Stimulated activated CD8-positive, alpha-beta memory T cell treated with anti-CD3 and anti-CD28 coated beads, Interleukin-4, amount 100 ng/mL, for 1 hour (primary cell): Measurements from ENCODE around the gene PHPT1.
"Not testable (repeated sequence)": the region's sequence is repeated elsewhere in the genome, so short reads cannot be mapped to it uniquely, and the experiment has no call there.

ENCODE experiments used
- DNase-seq, 2 donors: peaks; one replicate each; pipeline ENCODE4 v3.0.0-alpha.2; 2020; ENCODE audit warnings: low read depth in 2 of 2, low spot score in 1 of 2

Gene PHPT1

GRCh38 chr9:136849038-136849959 lies at the start of gene PHPT1:
Gene PHPT1, plus strand, starts transcription at chr9:136849409. Its CDS starts 22 bp downstream, at chr9:136849431.
- peak; percentile 87 to 91 for DNase-seq

GRCh38 chr9:136799854-136800657 lies 49.2 kb upstream of the PHPT1 start:
- peak; percentile 86 to 87 for DNase-seq

DNA sequence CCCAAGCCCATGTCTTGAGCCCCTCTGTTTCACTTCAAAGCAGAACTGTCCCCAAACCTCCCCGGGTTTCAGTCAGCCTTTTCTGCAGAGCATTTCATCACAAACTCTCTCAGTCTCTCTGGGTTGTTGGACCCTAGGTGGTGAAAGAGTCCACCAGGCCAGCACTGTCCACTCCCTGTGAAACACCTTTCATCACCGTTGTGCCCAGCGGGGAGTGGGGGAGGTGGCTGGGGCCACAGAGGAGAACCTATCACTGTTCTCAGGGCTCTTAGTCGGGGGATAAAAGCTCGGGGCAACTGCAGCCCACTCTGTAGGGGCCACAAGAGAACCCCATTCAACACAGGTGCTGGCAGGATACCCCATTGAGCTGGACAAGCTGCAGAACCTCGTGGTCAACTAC lies 46.9 kb upstream of the PHPT1 start:
- no peak for DNase-seq

DNA sequence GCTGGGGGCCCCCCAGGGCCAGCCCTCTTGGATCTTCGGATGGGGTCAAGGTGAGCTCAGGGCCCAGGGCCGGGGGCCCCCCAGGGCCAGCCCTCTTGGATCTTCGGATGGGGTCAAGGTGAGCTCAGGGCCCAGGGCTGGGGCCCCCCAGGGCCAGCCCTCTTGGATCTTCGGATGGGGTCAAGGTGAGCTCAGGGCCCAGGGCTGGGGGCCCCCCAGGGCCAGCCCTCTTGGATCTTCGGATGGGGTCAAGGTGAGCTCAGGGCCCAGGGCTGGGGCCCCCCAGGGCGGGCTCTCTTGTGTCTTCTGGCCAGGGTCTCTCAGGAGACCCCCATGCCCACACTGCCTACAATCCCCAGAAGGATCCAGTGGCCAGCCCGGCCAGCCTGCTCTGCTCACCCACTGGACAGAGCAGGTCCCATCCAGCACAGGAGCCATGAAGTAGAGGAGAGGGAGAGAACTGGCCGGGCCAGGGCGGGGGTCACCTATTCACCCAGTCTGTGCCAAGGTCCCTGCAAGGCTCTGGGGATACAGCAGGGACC lies 46.1 kb upstream of the PHPT1 start:
- not testable (repeated sequence) for DNase-seq

- no peak for DNase-seq
Observed at GRCh38 chr9:136803551-136804508, 45.4 kb upstream of the PHPT1 start.

DNA sequence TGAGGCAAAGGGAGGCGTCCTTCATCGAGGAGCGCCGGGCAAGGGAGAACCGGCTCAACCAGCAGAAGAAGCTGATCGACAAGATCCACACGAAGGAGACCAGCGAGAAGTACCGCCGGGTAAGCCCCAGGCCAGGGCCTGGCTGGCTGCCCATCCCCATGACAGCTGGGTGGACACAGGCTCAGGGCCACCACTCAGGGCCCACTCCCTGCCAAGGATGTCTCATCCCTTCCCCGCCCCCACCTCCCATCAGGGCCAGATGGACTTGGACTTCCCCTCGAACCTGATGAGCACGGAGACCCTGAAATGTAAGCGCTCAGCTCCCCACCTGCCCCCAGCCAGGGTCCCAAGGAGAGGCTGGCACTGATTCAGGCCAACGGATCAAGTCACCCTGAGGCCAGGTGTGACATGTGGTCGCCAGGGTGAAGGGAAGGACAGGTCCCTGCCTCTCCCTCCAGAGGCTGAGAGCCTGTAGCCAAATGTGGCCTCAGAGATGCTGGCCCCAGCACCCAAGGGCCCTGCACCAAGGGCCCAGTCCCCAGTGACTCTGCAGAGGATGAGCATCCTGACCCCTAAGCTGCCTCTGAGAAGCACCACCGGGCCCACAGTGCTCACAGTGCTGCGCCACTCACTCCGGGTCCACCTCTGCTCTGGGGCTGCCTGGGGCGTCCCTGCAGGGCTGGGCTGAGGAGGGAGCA lies 44.6 kb upstream of the PHPT1 start:
- DNase-seq, result no peak

- no peak for DNase-seq
Observed at GRCh38 chr9:136805207-136805740, 43.9 kb upstream of the PHPT1 start.

- DNase-seq, result no peak
Observed at GRCh38 chr9:136806067-136806466, 43.1 kb upstream of the PHPT1 start.

- DNase-seq, result no peak
Observed at GRCh38 chr9:136806631-136807201, 42.5 kb upstream of the PHPT1 start.

GRCh38 chr9:136807281-136808074 lies 41.7 kb upstream of the PHPT1 start, which contains the start of gene RABL6:
Gene RABL6, plus strand, starts transcription at chr9:136807948. Its CDS starts 249 bp downstream, at chr9:136808197.
- DNase-seq, result peak; percentile 40 to 65

- DNase-seq, result peak in 1 of 2 donors; percentile 17
Observed at GRCh38 chr9:136808075-136808805, 41.0 kb upstream of the PHPT1 start.

DNA sequence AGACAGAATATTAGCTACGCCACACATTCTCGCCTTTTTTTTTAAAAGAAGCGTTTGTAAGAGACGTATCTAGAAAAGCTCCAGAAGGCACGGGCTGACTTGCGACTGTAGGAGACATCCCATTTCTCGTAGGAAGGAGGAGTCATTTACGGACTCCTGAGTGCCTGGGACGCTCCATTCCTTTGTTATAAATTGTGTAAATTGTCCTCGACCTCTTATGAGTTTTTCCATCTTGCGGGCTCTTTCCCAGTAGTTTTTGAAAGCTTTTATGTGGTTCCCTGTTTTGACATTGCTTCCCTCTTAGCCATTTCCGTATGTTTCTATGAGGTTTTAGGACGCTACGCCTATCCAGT lies 40.4 kb upstream of the PHPT1 start:
- no peak for DNase-seq

- DNase-seq, result no peak
Observed at GRCh38 chr9:136814725-136815421, 34.3 kb upstream of the PHPT1 start.

GRCh38 chr9:136815422-136815782 lies 33.8 kb upstream of the PHPT1 start:
- DNase-seq, result no peak

DNA sequence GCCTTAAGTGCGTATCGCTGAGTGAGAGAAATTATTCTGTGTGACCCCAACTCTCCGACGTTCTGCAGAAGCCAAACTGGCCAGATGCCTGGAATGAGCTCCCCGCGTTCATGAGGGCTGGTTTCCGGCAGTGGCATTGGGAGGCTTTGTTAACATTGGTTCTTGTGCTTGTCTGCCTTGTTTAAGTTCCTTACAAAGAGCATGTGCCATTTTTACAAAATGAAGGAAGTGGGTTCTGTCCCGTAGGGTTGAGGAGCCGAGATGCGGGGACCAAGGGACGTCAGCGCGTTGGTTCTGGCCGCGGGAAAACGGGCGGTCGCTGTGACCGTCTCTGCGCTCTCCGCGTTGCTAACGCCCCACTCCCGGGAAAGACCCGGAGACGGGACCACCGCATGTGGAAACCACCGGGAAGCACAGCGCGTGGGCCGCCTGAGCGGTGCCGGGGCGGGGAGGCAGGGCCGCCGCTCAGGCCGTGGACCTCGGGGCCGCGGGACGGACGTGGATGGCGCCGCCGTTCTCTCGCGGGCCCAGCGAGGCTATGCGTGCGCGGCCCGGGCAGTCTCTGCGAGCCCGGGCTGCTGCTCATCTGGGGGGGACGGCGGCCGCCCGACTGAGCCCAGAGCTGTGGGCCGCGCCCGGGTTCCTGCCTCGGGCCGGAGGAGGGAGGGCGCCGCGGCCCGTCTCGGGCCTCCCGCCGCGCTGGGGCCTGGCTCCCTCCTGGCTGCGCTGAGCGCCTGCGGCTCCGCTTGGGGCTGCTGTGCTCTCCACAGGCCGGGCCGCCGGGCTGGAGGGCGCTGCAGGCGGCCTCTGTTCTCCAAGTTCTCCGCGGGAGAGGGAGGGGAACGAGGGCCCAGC lies 28.0 kb upstream of the PHPT1 start:
- DNase-seq, result no peak

DNA sequence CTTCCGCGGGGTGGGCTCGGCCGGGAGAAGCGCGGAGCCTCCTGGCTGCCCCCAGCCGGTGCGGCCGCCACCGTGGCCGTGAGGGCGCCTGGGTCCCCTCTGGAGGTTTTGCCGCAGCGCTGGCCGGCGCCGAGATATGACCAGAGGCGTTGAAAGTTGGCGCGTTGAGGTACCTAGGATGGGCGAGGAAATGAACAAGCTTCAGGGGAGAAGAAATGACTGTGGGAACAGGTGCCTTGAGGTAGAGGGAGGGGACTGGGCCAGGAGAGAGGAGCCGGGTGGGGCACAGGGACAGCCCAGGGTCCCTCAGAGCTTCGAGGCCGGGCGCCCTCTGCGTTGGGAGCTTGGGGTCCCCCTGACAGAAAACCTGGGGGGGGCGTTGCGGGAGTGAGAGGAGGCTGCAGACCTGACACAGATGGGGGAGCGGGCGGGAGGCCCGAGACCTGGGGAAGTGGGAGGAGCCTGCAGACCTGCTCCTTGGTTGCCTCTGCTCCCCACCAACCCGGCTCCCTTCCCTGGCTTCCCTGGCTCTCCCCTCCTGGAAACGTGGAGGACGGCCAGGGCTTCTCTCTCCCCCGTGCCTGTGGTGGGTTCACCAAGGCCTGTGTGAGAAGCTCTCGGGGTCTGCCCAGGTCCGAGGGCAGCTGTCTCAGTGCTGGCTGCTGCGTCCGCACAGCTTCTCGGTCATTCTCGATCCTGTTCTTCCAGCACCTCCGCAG lies 27.2 kb upstream of the PHPT1 start:
- DNase-seq, result no peak
